Stimulated activated naive CD8-positive, alpha-beta T cell treated with anti-CD3 and anti-CD28 coated beads, Interleukin-15, Interleukin-2, amounts not matched to agents 100 ng/mL and 50 ng/mL, for 24 hours (primary cell): ENCODE data around the gene ZNF586.

Experiments used
- H3K27ac Mint-ChIP-seq: one replicate; pipeline ENCODE4 v1.8.0; 2021; ENCODE audit warnings: mild to moderate bottlenecking, mixed read lengths
- H3K27me3 Mint-ChIP-seq: one replicate; pipeline ENCODE4 v1.8.0; 2021; ENCODE audit warnings: mixed read lengths
- H3K36me3 Mint-ChIP-seq: one replicate; pipeline ENCODE4 v1.8.0; 2021; ENCODE audit warnings: low read depth, mixed read lengths
- H3K4me1 Mint-ChIP-seq: one replicate; pipeline ENCODE4 v1.8.0; 2021; ENCODE audit warnings: low read depth, mixed read lengths
- H3K4me3 Mint-ChIP-seq: one replicate; pipeline ENCODE4 v1.8.0; 2021; ENCODE audit warnings: mild to moderate bottlenecking, mixed read lengths
- H3K9me3 Mint-ChIP-seq: one replicate; pipeline ENCODE4 v1.8.0; 2021; ENCODE audit warnings: mixed read lengths

ZNF586 gene

GRCh38 chr19:57825511-57825910 is 56.0 kb downstream of the ZNF586 start:
- peaks cover 47% of the 10 kb centered on the region for H3K4me1 Mint-ChIP-seq
- peaks cover 64% of the 10 kb centered on the region for H3K36me3 Mint-ChIP-seq
- no peaks in the 10 kb centered on the region for H3K27me3 Mint-ChIP-seq
- no peak overlapping the region for H3K4me3 Mint-ChIP-seq
- no peak overlapping the region for H3K27ac Mint-ChIP-seq
- H3K9me3 Mint-ChIP-seq: no peaks in the 10 kb centered on the region

DNA sequence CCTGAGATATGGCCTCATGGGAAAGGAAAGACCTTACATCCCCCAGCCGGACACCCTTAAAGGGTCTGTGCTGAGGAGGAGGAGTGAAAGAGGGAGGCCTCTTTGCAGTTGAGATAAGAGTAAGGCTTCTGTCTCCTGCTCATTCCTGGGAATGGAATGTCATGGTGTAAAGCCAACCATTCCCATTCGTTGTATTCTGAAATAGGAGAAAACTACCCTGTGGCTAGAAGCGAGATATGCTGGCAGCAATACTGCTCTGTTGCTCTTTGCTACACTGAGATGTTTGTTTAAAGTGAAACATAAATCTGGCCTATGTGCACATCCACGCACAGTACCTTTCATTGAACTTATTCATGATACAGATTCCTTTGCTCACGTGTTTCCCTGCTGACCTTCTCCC is 59.8 kb downstream of the ZNF586 start:
- Mint-ChIP-seq H3K27ac (no peak overlapping the region), H3K4me1 (peaks cover 23% of the 10 kb centered on the region), H3K9me3 (no peaks in the 10 kb centered on the region), H3K36me3 (peaks cover 58% of the 10 kb centered on the region), H3K4me3 (no peak overlapping the region), H3K27me3 (no peaks in the 10 kb centered on the region)

DNA sequence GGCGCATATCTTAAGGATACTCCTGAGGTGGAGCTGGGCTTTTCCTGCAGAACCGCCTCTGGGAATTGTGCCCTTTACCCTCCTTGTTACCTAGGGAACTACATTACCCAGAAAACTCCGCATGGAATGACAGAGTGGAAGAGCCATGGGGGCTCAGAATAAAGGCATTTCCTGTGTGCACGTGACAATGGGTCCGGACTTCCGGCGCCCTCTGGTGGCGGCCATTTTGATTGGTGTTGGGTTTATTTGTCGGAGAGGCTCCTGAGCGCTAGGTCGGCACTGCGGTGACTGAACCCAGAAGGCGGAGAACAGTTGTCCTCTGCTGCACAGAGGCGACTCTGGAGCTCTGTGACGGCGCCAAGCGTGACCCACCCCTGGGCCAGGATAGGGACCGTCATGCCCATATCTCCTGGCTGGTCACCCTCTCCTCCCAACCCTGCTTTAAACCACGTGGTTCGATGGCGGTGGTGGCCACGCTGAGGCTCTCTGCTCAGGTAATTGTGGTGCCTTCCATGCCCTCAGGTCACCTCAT is 60.7 kb downstream of the ZNF586 start, which contains the start of gene ZNF587B:
TSS of gene ZNF587B (plus strand) at position 229 of the 532 bp plus-strand sequence. CDS start at position 459, 230 bp downstream.
- H3K4me1 Mint-ChIP-seq: peaks cover 18% of the 10 kb centered on the region
- no peaks in the 10 kb centered on the region for H3K27me3 Mint-ChIP-seq
- no peak within 1 kb of the TSS for H3K27ac Mint-ChIP-seq
- H3K36me3 Mint-ChIP-seq: peaks cover 53% of the 10 kb centered on the region
- no peaks in the 10 kb centered on the region for H3K9me3 Mint-ChIP-seq
- H3K4me3 Mint-ChIP-seq: no peak within 1 kb of the TSS
